EL (cell line): ENCODE data around the gene DIP2A.

Source experiments
- DNase-seq: peaks from one replicate; pipeline ENCODE4 v3.0.0-alpha.2; 2016

DIP2A gene

GRCh38 chr21:46458315-46459023 is at the start of gene DIP2A:
TSS of gene DIP2A (plus strand) at chr21:46458891. CDS start at chr21:46459132, 241 bp downstream.
- peak; percentile 98 for DNase-seq

- DNase-seq, result no peak
These were observed 48.9 kb upstream of the DIP2A start for GRCh38 chr21:46409641-46410406.

GRCh38 chr21:46410516-46410915 is 48.2 kb upstream of the DIP2A start:
- DNase-seq, result no peak

- DNase-seq, result no peak
These were observed 47.5 kb upstream of the DIP2A start for GRCh38 chr21:46411236-46411635.

GRCh38 chr21:46411691-46412090 is 47.0 kb upstream of the DIP2A start:
- DNase-seq, result no peak

GRCh38 chr21:46412521-46413364 is 45.9 kb upstream of the DIP2A start:
- no peak for DNase-seq

- DNase-seq, result no peak
These were observed 45.4 kb upstream of the DIP2A start for GRCh38 chr21:46413365-46413696.

- no peak for DNase-seq
These were observed 43.8 kb upstream of the DIP2A start for GRCh38 chr21:46414965-46415275.

GRCh38 chr21:46416551-46416950 is 42.1 kb upstream of the DIP2A start:
- DNase-seq, result no peak

- no peak for DNase-seq
These were observed 40.3 kb upstream of the DIP2A start for GRCh38 chr21:46418265-46418946.

- DNase-seq, result no peak
These were observed 38.2 kb upstream of the DIP2A start for GRCh38 chr21:46420241-46421190.

- no peak for DNase-seq
These were observed 37.4 kb upstream of the DIP2A start for GRCh38 chr21:46421191-46421750.

- DNase-seq, result no peak
These were observed 36.7 kb upstream of the DIP2A start for GRCh38 chr21:46421756-46422555.

- no peak for DNase-seq
These were observed 36.0 kb upstream of the DIP2A start for GRCh38 chr21:46422636-46423241.

GRCh38 chr21:46423546-46424038 is 35.1 kb upstream of the DIP2A start:
- no peak for DNase-seq

GRCh38 chr21:46424039-46424591 is 34.6 kb upstream of the DIP2A start:
- DNase-seq, result no peak

GRCh38 chr21:46424621-46425020 is 34.1 kb upstream of the DIP2A start:
- no peak for DNase-seq

- DNase-seq, result no peak
These were observed 33.6 kb upstream of the DIP2A start for GRCh38 chr21:46425041-46425440.

GRCh38 chr21:46425571-46425970 is 33.1 kb upstream of the DIP2A start:
- no peak for DNase-seq
